NB4 (cell line): Measurements from ENCODE around the gene CLEC12A.

Experiments used
- CTCF ChIP-seq: IDR thresholded peaks from one replicate; pipeline ENCODE4 v1.5.1; 2012; ENCODE audit warnings: low read depth, low read length
- MAX ChIP-seq: IDR thresholded peaks from 2 replicates; pipeline ENCODE4 v1.6.1; 2011; ENCODE audit warnings: low read depth, low read length
- MYC ChIP-seq: IDR thresholded peaks from 2 replicates; pipeline ENCODE4 v1.6.1; 2011; ENCODE audit warnings: low read depth, low read length
- POLR2A ChIP-seq: IDR thresholded peaks from 2 replicates; pipeline ENCODE4 v1.6.1; 2011; ENCODE audit warnings: mild to moderate bottlenecking; ENCODE audit not compliant: insufficient read length; ENCODE audit errors: extremely low read depth

GRCh38 chr12:9948606-9949296 is 22.5 kb upstream of the CLEC12A start:
- TF ChIP-seq CTCF (no peak), POLR2A (no peak), MYC (no peak), MAX (no peak)
